Measurements from ENCODE around the gene USP11. TPM values are rescaled to one million over a fixed set of nuclear protein-coding genes. Genes with fewer than 3 reads are reported as not detected.

Gene USP11
- total and polyA plus RNA-seq, 2 donors from 2014 or later, result 30.9 to 91.6 TPM

DNA sequence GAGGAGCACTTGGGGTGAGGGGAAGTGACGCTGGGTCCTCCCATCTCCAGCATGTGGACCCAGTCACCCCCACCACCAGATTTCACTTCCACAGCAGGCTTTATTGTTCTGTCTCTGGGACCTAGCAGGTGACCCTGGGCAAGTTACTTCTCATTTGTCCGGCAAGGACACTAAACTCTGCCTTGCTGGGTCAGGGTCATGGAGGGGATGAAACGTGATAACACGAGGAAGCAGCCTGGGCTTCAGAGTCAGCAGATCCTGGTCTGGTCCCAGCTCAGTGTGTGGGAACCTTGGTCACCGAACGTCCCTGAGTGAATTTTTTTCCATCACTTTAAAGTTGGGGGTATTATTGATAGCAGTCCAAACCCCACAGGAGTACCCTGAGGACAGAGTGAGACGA lies 35.3 kb upstream of the USP11 start:
- Histone ChIP-seq H3K4me3 (ENCODE audit: low read length in 3 of 3) (peak overlapping the region in 2 of 3 donors; percentile 18 to 47), H3K36me3 (ENCODE audit: control insufficient read depth in 2 of 3, insufficient read depth in 3 of 3, low read length in 3 of 3) (peaks cover 12 to 38% (median 14%) of the 10 kb centered on the region in 3 donors), H3K9me3 (ENCODE audit: control insufficient read depth in 2 of 3, insufficient read depth in 1 of 3, low read length in 3 of 3) (no peaks in the 10 kb centered on the region), H3K27me3 (ENCODE audit: control insufficient read depth, insufficient read depth, low read length) (no peaks in the 10 kb centered on the region), H3K4me1 (ENCODE audit: control insufficient read depth in 2 of 3, insufficient read depth in 2 of 3, low read depth in 1 of 3, low read length in 3 of 3) (peaks cover 0 to 37% (median 19%) of the 10 kb centered on the region in 3 donors), H3K27ac (ENCODE audit: low read depth in 2 of 2, low read length in 2 of 2) (peak overlapping the region in 1 of 2 donors; percentile 23), H3K9ac (ENCODE audit: low read length in 3 of 3) (no peak overlapping the region)
- intact Hi-C loops (cut with DNase I), result no loop called here
- TF ChIP-seq, protein P1, sequence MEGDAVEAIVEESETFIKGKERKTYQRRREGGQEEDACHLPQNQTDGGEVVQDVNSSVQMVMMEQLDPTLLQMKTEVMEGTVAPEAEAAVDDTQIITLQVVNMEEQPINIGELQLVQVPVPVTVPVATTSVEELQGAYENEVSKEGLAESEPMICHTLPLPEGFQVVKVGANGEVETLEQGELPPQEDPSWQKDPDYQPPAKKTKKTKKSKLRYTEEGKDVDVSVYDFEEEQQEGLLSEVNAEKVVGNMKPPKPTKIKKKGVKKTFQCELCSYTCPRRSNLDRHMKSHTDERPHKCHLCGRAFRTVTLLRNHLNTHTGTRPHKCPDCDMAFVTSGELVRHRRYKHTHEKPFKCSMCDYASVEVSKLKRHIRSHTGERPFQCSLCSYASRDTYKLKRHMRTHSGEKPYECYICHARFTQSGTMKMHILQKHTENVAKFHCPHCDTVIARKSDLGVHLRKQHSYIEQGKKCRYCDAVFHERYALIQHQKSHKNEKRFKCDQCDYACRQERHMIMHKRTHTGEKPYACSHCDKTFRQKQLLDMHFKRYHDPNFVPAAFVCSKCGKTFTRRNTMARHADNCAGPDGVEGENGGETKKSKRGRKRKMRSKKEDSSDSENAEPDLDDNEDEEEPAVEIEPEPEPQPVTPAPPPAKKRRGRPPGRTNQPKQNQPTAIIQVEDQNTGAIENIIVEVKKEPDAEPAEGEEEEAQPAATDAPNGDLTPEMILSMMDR (IDR thresholded peaks at IDR 0.05; ENCODE audit: borderline replicate concordance, extremely low read depth, insufficient read depth), result no peak
- no peak for DNase-seq
- FAIRE-seq, result no peak

DNA sequence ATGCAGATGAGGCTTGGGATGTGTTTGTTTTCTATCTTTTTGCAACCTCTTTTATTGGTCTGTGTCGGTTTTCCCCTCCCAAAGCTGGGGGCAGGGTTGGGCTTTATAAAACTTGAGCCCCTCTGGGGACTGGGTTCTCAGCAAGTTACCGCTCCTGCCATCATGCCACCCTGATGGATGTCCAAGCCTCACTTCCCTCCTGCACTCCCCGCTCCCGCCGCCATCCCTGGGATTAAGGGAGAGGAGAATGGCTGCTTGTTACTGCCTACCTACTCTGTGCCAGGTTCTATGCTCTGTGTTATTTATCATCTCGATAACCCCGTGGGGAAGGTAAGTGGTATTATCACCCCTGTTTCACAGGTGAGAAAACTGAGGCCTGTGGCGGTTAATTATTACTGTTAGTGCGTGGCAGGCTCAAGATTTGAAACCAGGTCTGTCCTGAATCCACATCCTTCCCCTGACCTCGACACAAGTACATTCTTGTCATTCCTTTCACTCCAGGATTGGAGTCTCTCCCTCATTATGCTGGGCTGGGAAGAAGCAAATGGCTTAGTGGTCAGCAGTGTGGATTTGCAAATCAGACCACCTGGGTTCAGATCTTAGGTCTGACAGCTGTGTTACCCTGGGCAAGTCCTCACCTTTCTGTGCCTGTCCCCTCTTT lies 34.7 kb upstream of the USP11 start:
- no peak overlapping the region for H3K27ac ChIP-seq (ENCODE audit: low read depth in 2 of 2, low read length in 2 of 2)
- peak overlapping the region in 1 of 3 donors; percentile 47 for H3K4me3 ChIP-seq (ENCODE audit: low read length in 3 of 3)
- H3K9ac ChIP-seq (ENCODE audit: low read length in 3 of 3), result peak overlapping the region in 1 of 3 donors; percentile 26
- no peaks in the 10 kb centered on the region for H3K9me3 ChIP-seq (ENCODE audit: control insufficient read depth in 2 of 3, insufficient read depth in 1 of 3, low read length in 3 of 3)
- peaks cover 12 to 41% (median 18%) of the 10 kb centered on the region in 3 donors for H3K36me3 ChIP-seq (ENCODE audit: control insufficient read depth in 2 of 3, insufficient read depth in 3 of 3, low read length in 3 of 3)
- H3K27me3 ChIP-seq (ENCODE audit: control insufficient read depth, insufficient read depth, low read length), result no peaks in the 10 kb centered on the region
- DNase-seq (no peak), FAIRE-seq (no peak)
- TF ChIP-seq, protein P1 (IDR thresholded peaks at IDR 0.05; ENCODE audit: borderline replicate concordance, extremely low read depth, insufficient read depth), result no peak
- peaks cover 0 to 37% (median 19%) of the 10 kb centered on the region in 3 donors for H3K4me1 ChIP-seq (ENCODE audit: control insufficient read depth in 2 of 3, insufficient read depth in 2 of 3, low read depth in 1 of 3, low read length in 3 of 3)
- intact Hi-C loops (cut with DNase I), result no loop called here

DNA sequence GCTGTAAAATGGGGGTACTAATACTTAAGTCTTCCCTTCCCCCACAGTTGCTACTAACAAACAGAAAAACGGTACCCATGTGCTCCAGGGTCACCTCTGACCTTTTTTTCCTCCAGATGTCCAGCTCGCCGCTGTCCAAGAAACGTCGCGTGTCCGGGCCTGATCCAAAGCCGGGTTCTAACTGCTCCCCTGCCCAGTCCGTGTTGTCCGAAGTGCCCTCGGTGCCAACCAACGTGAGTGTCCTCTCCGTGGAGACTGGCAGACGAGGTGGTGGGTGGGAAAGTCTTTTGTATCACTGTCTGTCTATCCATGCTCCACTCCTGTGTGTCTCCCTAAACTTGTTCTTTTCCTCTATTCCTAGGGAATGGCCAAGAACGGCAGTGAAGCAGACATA lies 34.1 kb upstream of the USP11 start:
- intact Hi-C loops (cut with DNase I), result no loop called here
- H3K27ac ChIP-seq (ENCODE audit: low read depth in 2 of 2, low read length in 2 of 2), result no peak overlapping the region
- DNase-seq (no peak), FAIRE-seq (no peak)
- H3K9me3 ChIP-seq (ENCODE audit: control insufficient read depth in 2 of 3, insufficient read depth in 1 of 3, low read length in 3 of 3), result no peaks in the 10 kb centered on the region
- no peak overlapping the region for H3K4me3 ChIP-seq (ENCODE audit: low read length in 3 of 3)
- peak overlapping the region in 1 of 3 donors; percentile 26 for H3K9ac ChIP-seq (ENCODE audit: low read length in 3 of 3)
- TF ChIP-seq, protein P1 (IDR thresholded peaks at IDR 0.05; ENCODE audit: borderline replicate concordance, extremely low read depth, insufficient read depth), result no peak
- H3K36me3 ChIP-seq (ENCODE audit: control insufficient read depth in 2 of 3, insufficient read depth in 3 of 3, low read length in 3 of 3), result peaks cover 12 to 41% (median 20%) of the 10 kb centered on the region in 3 donors
- peaks cover 0 to 37% (median 19%) of the 10 kb centered on the region in 3 donors for H3K4me1 ChIP-seq (ENCODE audit: control insufficient read depth in 2 of 3, insufficient read depth in 2 of 3, low read depth in 1 of 3, low read length in 3 of 3)
- no peaks in the 10 kb centered on the region for H3K27me3 ChIP-seq (ENCODE audit: control insufficient read depth, insufficient read depth, low read length)
